HG02678 (cell line): Measurements from ENCODE around the gene PRPH2.
"Not testable (repeated sequence)": the region's sequence is repeated elsewhere in the genome, so short reads cannot be mapped to it uniquely, and the experiment has no call there.

Experiments used
- ATAC-seq: cut with Tn5 transposase; IDR thresholded peaks from one replicate; pipeline ENCODE4 v1.9.1; 2021; ENCODE audit warnings: mild to moderate bottlenecking, moderate library complexity; ENCODE audit not compliant: unreplicated experiment

PRPH2 gene

DNA sequence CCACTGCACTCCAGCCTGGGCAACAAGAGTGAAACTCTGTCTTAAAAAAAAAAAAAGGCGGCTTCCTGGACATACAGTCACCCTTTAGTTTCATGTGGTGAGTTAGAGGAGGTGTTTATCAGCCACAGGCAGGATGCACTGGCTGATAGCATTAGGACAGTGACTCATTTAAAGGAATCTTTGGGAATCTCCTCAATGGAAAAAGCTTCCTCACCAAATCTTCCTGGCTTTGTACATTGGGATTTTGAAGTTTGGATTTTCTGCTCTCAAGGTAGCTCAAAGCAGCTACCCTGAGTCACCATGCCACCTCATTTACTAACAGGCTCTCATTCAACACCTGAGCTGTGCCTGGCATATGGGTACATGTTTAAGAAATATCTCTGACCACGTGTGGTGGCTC lies 20.2 kb downstream of the PRPH2 start:
- no peak for ATAC-seq

DNA sequence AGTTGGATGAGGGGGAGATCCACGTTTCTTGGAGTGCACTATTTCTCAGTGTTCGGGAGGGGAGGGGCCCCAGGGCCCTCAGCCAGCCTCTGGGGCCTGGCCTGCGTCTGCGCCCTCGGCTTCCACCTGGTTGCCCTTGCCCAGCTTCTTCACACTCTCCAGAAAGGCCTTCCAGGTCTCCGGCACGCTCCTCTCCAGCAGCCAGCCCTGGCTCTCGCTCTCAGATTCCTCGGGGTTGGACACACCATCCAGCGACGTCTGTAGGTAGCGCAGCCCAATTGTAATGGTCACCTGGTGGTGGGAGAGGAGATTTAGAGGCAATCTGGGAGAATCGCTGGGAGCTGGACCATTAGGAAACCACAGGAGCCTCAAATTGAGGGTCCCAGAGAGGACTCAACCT lies 24.2 kb downstream of the PRPH2 start:
- no peak for ATAC-seq

DNA sequence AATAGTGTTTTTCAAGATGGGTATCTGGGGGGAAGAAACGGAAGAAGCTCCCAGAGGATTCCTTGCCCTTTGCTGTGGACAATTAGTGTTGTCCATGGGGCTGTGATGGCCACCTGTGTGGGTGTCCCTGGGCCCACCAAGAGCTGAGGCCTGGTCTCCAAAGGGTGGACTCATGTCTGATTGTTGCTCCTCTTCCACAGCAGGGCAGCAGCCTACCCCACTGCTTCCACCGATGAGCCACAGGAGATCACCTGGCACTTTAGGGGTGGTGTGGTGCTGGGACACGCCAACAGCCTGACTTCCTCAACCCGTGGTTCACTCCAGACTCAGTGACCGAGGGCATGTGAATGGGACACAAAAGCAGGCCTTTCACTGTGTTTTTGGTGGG lies 25.1 kb downstream of the PRPH2 start:
- no peak for ATAC-seq

DNA sequence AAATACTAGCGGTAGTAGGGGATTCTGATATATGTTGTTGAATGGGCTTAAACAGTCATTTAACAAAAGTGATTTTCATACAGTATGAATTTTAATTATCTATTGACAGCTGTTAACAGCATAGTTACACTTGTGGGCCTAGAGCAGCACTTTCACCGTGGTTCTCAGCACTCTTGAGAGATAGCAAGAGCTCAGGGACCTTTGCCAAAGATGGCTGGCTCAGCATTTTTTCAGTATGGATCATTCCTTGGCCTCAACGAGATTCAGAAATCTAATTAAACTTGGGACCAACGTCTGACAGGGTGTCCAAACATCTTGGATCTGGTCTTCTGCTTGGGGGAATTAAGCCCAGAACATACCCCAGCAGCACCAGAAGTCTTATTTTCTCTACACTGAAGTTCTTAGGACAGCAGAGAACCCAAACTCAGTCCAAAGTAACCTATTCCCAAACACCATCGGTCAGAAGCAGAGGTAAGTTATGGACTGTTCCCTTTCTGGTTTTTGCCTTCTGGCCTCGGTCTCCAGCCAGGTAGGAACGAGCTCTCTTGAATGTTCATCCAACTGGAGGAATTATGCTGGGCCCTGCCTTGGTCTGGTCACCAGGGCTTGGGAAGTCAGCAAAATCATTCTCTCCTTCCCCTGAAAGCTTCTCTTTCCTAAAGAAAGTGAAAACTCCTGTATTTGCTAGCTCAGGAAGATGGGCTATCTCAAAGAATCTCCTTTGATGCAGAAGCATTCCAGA lies 25.7 kb downstream of the PRPH2 start:
- ATAC-seq, result no peak

DNA sequence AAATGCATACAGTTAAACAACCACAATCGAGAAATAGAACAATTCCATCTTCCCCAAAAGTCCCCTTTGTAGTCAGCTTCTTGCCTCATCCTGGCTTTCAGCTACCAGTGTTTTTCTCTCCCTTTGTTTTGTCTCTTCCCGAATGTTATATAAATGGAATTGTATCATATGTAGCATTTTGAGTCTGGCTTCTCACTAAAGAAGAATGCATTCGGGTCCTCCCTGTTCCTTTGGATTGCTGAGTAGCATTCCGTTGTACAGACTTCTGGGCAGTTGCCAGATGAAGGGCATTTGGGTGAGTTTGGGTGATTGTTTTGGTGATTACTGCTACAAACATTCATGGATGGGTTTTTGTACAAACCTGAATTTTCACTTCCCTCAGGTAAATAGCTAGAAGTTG lies 27.8 kb downstream of the PRPH2 start:
- no peak for ATAC-seq

DNA sequence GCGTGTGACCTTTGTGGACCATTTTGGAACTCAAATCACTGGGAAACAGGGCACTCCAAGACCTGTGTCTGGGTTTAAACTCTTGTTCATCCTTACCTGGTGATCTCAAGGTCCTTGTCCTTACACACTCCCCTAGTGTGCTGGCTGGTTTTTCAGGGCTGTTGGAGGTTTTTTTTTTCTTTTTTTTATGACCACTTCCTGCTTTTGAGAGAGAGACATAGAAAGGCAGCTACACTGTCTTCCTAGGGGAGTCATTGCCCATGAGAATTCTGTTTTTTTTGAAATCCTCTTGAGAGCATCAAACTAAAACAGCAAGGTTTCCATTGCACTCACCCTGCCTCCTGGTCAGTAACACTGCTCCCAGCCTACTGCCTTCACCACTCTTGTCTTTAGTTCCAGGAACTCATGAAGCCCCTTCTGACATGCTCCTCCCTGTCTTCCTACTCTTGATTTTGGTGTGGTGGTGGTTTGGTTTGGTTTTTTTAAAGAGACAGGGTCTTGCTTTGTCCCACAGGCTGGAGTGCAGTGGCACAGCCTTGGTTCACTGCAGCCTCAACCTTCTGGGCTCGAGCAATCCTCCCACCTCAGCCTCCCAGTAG lies 28.6 kb downstream of the PRPH2 start:
- no peak for ATAC-seq

DNA sequence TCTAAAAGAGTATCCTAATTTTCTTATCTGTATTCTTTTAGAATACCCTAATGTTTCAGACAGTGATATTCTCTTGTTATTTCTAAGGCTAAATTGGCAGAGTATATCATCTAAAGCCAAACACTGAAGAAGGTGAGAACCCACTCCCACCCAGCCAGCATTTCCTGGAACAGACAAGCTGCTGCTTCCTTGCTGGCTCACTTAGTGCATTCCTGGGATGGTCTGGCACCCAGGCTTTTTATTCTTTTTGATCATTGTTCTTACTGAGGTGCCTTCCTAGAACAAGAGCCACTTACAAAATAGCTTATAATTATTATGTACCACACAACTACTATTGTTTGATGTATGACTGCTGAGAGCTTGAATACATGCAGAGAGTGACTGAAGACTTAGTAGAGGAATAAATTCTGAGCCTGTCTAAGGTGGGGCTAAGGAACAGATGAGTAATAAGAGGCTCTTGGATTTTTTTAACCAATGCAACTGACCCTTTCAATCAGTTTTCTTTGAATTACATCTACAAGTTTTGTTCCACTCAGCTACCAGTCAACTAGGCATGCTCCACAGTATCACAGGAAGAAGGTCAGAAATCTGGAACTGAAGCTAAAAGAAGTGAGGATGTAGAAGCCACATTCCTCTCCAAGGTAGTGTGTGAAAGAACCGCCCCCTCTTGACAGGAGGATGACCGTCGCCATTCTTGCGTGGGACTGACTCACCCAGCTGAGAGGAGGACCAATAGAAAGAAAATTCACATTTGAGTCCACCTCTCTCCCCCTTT lies 30.1 kb downstream of the PRPH2 start:
- no peak for ATAC-seq

DNA sequence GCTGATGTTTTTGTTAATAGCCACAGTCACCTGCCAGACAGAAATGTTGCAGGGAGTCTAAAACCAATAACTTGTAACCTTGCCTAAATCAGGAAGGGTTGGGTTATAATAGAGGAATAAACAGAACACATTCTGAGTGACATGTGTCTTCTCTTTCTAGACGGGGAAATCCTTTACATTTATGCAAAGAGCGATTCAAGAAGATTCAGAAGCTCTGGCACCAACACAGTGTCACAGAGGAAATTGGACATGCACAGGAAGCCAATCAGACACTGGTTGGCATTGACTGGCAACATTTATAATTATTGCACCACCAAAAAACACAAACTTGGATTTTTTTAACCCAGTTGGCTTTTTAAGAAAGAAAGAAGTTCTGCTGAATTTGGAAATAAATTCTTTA lies 31.5 kb downstream of the PRPH2 start:
- ATAC-seq, result no peak

DNA sequence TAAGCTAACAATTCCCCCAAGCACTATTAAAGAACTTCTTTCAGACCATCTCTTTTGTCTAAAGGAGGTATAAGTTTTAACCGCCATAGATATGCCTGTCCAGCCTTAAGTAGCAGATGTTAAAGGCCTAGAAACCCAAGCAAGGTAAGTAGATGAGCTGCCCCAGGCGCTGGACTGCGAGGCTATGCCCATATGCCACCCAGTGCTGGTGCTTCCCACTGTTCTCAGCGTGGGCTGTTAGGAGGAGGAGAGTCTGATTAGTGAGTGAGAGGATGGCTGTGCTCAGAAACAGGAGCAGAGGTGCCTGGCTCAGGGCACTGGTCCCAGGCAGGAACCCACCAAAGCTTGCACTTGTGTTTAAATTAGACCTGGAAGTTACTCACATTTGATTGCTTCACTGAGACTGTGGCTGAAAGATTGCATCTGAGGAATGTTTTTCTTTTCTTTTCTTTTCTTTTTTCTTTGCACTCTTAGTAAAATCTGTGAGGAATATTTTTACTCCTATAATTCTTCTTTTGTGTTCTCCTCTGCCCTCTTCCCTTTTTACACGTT lies 32.2 kb downstream of the PRPH2 start:
- ATAC-seq, result no peak

DNA sequence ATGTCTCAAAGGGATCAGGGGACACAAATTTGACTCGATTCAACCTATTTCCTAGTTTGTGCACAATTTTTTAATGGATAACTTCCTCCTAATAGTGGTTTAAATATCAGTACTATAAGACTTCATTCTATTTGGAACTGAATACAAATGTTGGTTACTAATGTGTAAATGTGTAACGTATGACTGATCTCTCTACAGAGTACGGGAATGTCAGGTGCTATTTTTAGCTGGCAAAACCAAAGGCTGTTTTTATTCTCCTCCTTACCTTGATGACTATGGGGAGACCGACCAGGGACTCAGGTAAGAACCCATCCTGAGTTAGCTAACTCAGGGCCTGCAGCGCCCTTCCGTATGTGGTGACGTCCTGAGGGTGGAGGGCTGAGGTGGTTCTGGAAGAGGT lies 33.0 kb downstream of the PRPH2 start:
- no peak for ATAC-seq

DNA sequence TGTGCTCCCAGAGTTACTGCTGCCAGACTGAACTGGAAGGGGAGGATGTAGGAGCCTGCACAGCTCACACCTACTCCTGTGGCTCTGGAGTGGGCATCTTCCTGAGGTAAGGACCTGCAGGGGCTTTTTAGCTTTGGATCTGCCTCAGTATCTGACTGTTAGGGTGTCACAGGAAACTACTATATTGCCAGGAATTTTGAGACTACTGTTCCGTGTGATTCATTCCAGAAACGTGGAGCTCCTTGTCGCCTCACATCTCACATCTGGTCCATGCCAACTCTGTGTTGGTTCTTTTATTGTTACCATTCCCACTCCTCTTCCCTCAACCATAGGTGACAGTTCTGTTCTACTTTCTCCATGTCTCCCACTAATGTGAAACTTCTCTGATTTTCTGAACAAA lies 34.1 kb downstream of the PRPH2 start:
- ATAC-seq, result no peak

DNA sequence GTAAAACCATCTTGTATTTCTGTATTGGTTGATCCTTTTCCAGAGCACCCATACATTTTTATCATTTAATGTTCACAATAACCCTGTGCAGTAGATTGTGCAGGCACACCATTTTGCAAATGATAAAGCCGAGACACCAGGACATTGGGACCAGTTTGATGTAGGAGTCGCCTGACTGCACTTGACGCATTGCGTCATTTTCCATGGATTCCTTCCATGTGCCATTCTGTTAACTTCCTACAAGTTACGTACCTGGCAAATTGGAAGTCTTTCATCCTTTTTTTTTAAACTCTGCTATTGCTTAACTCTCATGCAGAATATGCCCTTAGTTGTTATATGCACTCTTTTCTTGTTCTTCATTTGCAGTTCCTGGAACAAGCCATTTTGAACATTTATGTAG lies 43.0 kb downstream of the PRPH2 start:
- ATAC-seq, result no peak

DNA sequence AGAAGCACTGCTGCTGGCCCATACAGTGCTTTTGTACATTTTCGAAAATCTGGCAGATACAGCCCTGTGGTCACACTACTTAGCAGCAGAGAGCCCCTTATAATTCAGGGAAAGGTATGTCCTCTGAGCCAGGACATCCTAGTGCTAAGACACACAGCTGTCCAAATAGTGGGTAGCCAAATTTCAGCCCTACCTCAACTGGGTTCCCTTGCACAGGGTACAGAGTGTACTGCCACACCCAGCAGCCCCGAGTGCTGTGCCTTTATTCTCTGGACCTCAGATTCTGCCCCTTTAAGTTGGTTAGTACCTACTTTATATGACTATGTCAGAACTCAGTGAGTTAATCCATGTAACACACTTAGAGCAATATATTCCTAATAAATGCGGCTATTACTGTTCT lies 47.6 kb downstream of the PRPH2 start:
- ATAC-seq, result no peak

DNA sequence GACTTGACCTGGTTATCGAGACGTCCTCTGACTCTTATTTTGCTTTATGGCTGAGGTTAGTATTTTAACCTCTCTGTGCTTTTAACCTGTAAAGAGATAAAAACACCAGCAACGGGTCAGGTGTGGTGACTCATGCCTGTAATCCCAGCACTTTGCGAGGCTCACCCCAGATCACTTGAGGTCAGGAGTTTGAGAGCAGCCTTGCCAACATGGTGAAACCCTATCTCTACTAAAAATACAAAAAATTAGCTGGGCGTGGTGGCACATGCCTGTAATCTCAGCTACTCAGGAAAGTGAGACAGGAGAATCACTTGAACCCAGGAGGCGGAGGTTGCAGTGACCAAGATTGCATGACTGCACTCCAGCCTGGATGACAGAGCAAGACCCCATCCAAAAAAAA lies 48.0 kb downstream of the PRPH2 start:
- not testable (repeated sequence) for ATAC-seq

DNA sequence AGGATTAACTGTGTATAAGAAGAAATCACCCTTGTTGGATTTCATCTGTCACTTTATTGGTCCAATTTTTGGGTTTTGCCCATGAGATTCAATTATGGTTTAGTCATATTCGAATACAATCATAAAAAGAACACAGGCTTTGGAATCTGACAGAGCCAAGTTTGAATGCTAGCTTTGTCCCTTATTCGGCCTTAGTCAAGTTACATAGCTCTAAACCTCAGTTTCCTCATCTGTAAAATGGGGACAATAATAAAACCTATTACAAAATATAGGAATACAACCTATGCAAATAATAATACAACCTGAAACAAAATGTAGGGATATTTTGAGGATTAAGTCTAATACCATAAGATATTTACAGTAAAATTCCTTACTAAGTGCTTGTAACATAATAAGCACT lies 57.7 kb downstream of the PRPH2 start:
- ATAC-seq, result no peak

DNA sequence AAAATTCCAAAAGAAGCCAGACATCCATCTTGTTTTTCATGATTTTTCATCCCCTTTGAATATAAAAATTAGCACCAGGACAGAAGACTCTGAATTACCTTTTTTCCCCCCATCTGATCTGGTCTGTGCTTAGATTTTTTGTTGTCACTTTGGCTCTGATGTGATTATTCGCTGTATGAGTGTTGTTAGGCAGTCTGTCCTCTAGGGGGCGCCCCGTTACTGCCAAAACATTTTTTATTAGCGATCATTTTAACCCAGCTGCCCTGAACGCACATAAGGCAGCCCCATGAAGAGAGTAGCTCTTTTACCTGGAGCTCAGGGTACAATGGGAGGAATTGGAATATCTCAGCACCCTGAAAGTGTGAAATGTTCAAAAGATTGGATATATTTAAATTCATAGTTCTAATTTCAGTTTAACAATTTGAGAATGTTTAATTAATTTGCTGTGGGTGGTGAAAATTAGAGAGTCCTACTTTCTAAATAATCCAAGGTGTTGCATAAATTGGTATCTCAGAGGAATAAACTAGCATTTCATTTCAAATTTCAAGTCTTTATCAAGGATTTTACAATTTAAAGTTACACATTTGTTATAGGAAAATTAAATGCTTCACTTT lies 60.8 kb downstream of the PRPH2 start:
- ATAC-seq, result no peak

DNA sequence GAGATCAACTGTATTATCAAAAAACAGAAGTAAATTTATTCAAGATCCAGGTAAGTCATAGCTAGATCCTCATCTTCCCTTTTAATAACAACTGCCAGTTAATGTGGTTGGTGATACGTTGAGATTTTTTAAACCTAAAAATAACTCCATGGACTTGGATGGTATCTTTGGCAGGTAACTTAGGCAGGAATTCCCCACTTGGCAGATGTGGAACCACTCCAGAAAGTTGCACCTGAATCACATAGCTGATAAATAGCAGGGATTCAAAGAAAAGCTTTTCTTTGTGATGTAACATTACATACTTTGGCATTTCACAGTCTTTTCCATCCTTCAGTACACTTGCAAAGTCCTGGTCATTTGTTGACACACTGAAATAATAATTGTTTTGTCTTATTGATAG lies 62.6 kb downstream of the PRPH2 start:
- ATAC-seq, result no peak

DNA sequence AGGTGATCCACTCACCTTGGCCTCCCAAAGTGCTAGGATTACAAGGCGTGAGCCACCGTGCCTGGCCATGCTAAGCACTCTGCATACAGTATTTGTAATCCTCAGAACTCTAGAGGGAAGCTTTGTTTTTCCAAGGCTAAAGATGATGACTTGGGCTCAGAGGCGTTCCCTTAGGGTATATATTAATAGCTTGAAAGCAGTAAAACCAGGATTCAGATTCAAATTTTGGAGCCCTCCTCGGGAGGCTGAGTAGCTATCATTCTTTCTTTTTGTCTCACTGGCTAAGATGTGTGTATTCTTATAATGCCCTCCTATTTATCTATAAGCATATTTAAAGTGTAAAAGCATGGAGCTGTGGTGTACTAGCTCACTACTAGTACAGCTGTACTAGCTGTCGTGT lies 68.5 kb downstream of the PRPH2 start:
- ATAC-seq, result no peak

DNA sequence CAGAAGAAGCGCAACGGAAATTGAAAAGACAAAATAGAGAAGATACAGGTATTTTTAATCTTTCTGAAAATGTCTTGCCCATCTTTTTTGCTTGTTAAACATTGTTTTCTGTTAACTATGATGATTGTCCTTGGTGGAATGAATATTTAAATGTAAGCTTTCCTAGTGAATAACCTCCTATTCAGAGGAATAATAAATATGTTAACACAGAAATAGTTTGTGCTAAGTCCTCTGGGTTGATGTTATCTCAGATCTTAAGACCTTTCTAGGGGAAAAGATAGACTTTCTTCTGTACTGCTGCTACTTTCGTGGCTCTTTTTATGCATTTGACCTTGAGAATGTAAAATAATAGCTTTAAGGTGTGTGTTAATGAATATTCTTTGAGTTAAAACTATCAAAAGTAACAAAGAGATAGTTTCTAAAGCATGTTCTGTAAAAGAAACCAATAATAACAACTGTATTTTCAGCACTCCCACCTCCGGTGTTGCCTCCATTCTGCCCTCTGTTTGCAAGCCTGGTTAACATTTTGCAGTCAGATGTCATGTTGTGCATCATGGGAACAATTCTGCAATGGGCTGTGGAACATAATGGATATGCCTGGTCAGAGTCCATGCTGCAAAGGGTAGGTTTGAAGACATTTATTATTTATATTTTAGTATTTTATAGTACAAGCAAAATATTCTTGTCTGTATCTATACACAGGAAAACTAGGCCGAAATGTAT lies 70.2 kb downstream of the PRPH2 start:
- no peak for ATAC-seq
